Measurements from ENCODE around the gene SRBD1. TPM values are rescaled to one million over a fixed set of nuclear protein-coding genes. Genes with fewer than 3 reads are reported as not detected.

Gene SRBD1
- total RNA-seq, 2 donors from 2014 or later, result 10.9 to 17.1 TPM

DNA sequence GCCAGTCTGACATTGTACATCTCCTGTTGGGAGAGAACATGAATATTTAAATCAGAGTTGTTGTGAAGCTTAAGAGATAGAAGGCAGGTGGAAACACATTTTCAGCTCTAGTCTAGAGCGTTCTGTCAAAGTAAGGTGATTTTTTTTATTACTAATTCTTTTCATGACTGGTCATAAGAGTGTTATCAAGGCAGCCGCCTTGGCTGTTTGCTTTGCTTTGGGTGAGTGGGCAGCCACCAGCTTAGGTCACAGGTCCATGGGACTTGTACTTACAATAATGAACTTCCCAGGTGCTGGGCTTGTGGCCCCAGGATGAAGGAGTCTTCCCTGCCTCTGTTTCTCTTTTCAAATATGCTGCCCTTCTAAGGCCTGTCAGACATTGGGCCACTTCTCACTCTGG is 256.3 kb downstream of the SRBD1 start:
- Mint-ChIP-seq H3K36me3 (ENCODE audit: low read depth) (no peaks in the 10 kb centered on the region), H3K27me3 (no peaks in the 10 kb centered on the region), H3K4me1 (no peaks in the 10 kb centered on the region), H3K4me3 (no peak overlapping the region), H3K27ac (no peak overlapping the region), H3K9me3 (no peaks in the 10 kb centered on the region)
- no peak for ATAC-seq (replicated peaks)

- no peak overlapping the region for H3K4me3 Mint-ChIP-seq
- no peaks in the 10 kb centered on the region for H3K9me3 Mint-ChIP-seq
- H3K27me3 Mint-ChIP-seq, result no peaks in the 10 kb centered on the region
- no peaks in the 10 kb centered on the region for H3K4me1 Mint-ChIP-seq
- no peaks in the 10 kb centered on the region for H3K36me3 Mint-ChIP-seq (ENCODE audit: low read depth)
- H3K27ac Mint-ChIP-seq, result no peak overlapping the region
- no peak for ATAC-seq (replicated peaks)
Measured at GRCh38 chr2:45353879-45354278, 257.2 kb downstream of the SRBD1 start.

GRCh38 chr2:45352506-45352905 is 258.6 kb downstream of the SRBD1 start:
- peaks cover 1% of the 10 kb centered on the region for H3K9me3 Mint-ChIP-seq
- H3K4me1 Mint-ChIP-seq, result no peaks in the 10 kb centered on the region
- H3K36me3 Mint-ChIP-seq (ENCODE audit: low read depth), result no peaks in the 10 kb centered on the region
- H3K27me3 Mint-ChIP-seq, result no peaks in the 10 kb centered on the region
- no peak overlapping the region for H3K27ac Mint-ChIP-seq
- ATAC-seq (replicated peaks), result no peak
- H3K4me3 Mint-ChIP-seq, result no peak overlapping the region

DNA sequence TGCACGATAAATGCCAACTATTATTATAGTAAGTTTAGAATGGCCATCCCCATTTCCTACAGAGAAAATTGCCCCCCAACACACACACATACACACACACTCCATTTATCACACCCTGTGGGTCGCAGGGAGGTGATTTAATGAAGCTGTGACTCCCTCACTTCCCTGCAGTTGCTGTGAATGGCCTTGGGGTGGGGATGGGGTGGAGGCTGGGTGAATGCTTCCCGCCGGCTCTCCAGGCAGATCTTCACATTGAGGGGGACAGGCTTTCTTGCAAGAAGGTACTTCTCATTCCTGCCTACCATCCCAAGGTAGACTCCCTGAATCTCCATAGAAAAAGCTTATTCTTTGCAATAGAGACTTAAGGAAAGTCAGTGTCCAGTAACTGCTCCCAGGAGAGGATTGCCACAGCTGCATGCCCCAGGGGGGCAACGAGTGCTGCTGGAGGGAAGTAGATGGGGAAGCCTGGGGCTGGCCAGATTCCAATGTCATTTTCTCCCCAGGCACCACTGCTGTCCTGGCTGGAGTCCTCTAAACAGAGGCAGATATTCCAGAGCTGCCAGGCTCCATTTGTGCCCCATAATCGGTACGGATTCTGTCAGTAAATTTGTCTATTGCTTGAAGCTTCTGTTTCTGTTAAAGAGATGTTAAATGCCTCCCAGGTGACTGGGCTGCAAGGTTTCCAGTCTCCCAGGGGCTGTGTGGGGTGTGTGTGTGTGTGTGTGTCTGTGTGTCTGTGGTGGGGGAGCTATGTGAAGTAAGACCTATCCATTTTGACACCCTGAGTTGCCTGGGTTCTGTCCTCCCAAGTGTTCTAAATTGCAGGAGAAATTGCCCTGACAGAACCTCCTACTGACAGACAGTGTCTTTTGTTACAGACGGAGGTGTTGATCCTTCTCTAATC is 265.5 kb downstream of the SRBD1 start:
- Mint-ChIP-seq H3K4me1 (no peaks in the 10 kb centered on the region), H3K27ac (no peak overlapping the region), H3K36me3 (ENCODE audit: low read depth) (no peaks in the 10 kb centered on the region), H3K4me3 (no peak overlapping the region), H3K9me3 (peaks cover 7% of the 10 kb centered on the region), H3K27me3 (peaks cover 17% of the 10 kb centered on the region)
- ATAC-seq (replicated peaks), result no peak

DNA sequence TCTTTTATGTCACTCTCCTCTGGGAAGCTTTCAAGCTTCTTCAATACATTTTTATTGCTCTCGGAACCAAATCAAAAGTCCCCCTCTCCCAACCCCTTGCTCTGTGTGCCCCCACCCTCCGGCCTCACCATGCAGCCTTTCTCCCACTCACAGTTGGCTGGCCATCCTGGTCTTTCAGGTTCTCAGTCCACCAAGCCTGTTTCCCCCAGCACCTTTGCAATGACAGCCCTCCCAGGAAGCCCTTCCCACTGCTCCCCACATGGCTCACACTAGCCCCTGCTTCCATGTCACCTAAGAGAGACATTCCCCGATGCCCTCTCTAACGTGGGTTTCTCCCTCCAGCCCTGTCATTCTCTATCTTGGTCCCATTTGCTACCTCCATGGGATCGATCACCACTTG is 266.6 kb downstream of the SRBD1 start:
- ATAC-seq (replicated peaks), result no peak
- Mint-ChIP-seq H3K27ac (no peak overlapping the region), H3K36me3 (ENCODE audit: low read depth) (no peaks in the 10 kb centered on the region), H3K9me3 (peaks cover 7% of the 10 kb centered on the region), H3K4me1 (no peaks in the 10 kb centered on the region), H3K27me3 (peaks cover 17% of the 10 kb centered on the region), H3K4me3 (no peak overlapping the region)

DNA sequence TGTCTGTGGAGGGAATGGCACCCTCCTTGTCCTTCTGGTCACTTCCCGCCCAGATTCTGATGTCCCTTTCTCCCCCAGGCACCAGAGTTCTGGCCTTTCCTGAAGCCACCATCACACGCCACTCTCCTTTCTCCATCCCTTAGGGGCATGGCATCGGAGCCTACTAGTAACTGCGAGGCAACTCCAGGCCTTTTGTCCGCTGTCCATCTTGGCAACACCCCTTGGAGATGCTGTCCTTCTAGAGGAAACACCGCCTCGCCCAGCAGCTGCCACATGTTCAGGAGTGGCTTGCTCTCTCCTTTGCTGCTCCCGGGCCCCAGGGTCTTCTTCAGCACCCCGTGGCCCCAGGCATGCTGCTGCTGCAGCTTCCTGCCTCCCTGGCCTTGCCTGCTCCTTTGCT is 267.0 kb downstream of the SRBD1 start:
- no peak overlapping the region for H3K27ac Mint-ChIP-seq
- ATAC-seq (replicated peaks), result no peak
- H3K9me3 Mint-ChIP-seq, result peaks cover 7% of the 10 kb centered on the region
- peaks cover 17% of the 10 kb centered on the region for H3K27me3 Mint-ChIP-seq
- H3K4me3 Mint-ChIP-seq, result no peak overlapping the region
- H3K4me1 Mint-ChIP-seq, result no peaks in the 10 kb centered on the region
- H3K36me3 Mint-ChIP-seq (ENCODE audit: low read depth), result no peaks in the 10 kb centered on the region

DNA sequence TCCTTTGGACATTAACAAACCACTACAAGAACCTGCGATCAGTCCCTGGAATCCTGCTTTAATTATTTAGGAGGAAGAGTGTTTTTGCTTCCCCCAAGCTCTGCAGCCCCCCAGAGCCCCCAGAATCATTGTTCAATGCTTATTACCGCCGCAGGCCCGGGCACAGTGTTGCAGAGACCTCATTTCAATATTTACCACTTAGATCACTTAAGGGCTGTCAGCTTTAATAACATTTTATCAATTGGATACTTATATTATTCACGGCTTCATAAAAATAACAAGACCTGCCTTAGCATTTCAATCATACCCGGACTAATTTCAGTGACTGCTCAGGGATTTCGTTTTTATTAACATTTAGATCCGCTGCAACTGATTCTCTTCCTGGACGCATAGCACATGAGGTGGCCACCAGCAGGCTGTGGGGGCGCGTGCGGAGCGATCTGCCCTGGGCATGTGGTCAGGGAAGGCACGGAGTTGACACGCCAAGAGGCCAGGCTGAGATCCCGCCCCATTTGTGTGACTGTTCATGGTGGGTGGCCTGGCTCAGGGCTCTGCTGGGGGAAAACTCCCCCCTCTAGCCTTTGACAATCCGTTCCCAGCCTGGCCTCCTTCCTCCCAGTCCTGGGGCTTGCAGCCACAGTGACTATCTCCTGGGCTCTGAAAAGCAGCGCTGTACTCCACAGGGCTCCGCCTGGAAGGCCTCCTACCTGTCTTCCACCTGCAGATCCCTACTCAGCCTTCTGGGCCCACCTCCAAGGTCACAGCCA is 267.6 kb downstream of the SRBD1 start:
- Mint-ChIP-seq H3K4me3 (no peak overlapping the region), H3K27me3 (peaks cover 17% of the 10 kb centered on the region), H3K36me3 (ENCODE audit: low read depth) (no peaks in the 10 kb centered on the region), H3K27ac (no peak overlapping the region), H3K9me3 (peaks cover 7% of the 10 kb centered on the region), H3K4me1 (no peaks in the 10 kb centered on the region)
- ATAC-seq (replicated peaks), result no peak

DNA sequence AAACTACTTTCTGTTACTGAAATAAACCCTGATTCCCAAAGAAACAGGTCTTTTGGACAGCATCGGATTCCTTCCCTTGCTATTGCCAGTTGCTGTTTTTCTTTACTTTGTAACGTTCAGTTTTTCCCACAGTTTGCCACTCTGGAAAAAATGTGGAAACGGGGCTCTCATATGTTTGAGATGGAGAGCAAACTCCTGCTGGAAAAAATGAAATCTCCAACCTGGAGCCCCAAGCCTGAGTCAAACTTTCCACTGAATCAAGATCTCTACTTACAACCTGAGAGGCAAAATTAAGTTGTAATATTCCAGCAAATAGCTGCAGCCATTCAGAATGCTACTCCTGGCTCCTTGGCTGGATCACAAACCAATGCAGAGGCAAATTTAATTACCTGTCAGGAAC is 270.7 kb downstream of the SRBD1 start:
- no peaks in the 10 kb centered on the region for H3K36me3 Mint-ChIP-seq (ENCODE audit: low read depth)
- H3K27ac Mint-ChIP-seq, result no peak overlapping the region
- no peaks in the 10 kb centered on the region for H3K4me1 Mint-ChIP-seq
- H3K4me3 Mint-ChIP-seq, result no peak overlapping the region
- no peak for ATAC-seq (replicated peaks)
- peaks cover 14% of the 10 kb centered on the region for H3K27me3 Mint-ChIP-seq
- peaks cover 3% of the 10 kb centered on the region for H3K9me3 Mint-ChIP-seq

GRCh38 chr2:45339253-45339652 is 271.8 kb downstream of the SRBD1 start:
- H3K9me3 Mint-ChIP-seq, result peaks cover 3% of the 10 kb centered on the region
- H3K27me3 Mint-ChIP-seq, result peaks cover 5% of the 10 kb centered on the region

More at GRCh38 chr2:45339253-45339652, 271.8 kb downstream of the SRBD1 start:
- ATAC-seq (replicated peaks), result no peak
- no peak overlapping the region for H3K27ac Mint-ChIP-seq
- no peak overlapping the region for H3K4me3 Mint-ChIP-seq
- H3K36me3 Mint-ChIP-seq (ENCODE audit: low read depth), result no peaks in the 10 kb centered on the region
- H3K4me1 Mint-ChIP-seq, result no peaks in the 10 kb centered on the region

Other genes starting within 250 kb of the SRBD1 start
- 10 to 100 TPM; 15.9 to 16.6 TPM for gene PRKCE, start 40.4 kb upstream of the SRBD1 start, total RNA-seq